ENCODE results near the gene LBP. TPM values are rescaled to one million over a fixed set of nuclear protein-coding genes. Genes with fewer than 3 reads are reported as not detected.

The LBP gene
- total RNA-seq, 1 experiment from 2014 or later: 0.37 TPM

DNA sequence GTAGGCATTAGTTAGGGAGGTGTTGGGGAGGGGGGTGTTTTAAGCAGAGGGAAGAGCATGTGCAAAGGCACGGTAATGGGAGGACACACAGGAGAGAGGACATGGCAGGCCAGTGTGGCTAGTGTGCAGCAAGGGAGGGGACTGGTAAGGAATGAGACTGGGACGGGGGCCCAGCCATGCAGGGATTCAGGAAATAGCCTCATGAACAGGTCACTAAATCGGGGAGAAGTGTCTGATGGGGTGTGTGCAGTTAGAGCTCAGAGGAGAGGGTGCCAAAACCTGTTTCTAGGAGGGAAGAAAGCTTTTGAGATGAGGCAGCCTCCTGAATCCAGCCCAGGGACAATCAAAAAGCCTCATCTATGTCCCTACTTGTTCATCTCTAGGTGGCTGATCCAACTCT is 34.8 kb upstream of the LBP start:
- Mint-ChIP-seq H3K36me3 (no peaks in the 10 kb centered on the region), H3K4me3 (no peak overlapping the region), H3K9me3 (peaks cover 8% of the 10 kb centered on the region), H3K27ac (no peak overlapping the region), H3K4me1 (no peaks in the 10 kb centered on the region), H3K27me3 (ENCODE audit: low read depth) (peaks cover 2% of the 10 kb centered on the region; the same call in 1 of the 2 replicates)
- no peak for ATAC-seq
- ChIA-PET POLR2A (no interaction called here), CTCF (interaction anchor here (2.3 kb wide), 1 partner anchor 10 kb away, joined by 7 read pairs; no protein-coding TSS in a partner anchor)
- DNase-seq (ENCODE audit: low spot score): no peak
- no peak for TF ChIP-seq ZNF263 (CRISPR knock-in tag; IDR thresholded peaks at IDR 0.05; ENCODE audit: low read depth)
- TF ChIP-seq KAT7 (CRISPR knock-in tag; IDR thresholded peaks at IDR 0.05; ENCODE audit: borderline replicate concordance): no peak
- TF ChIP-seq ATF1 (CRISPR knock-in tag; IDR thresholded peaks at IDR 0.05): no peak
- TF ChIP-seq ZNF671 (CRISPR knock-in tag; IDR thresholded peaks at IDR 0.05): no peak
- TF ChIP-seq IRF2 (CRISPR knock-in tag; IDR thresholded peaks at IDR 0.05; ENCODE audit: borderline replicate concordance, low read depth): no peak
- no peak for TF ChIP-seq TP53 (CRISPR knock-in tag; IDR thresholded peaks at IDR 0.05)
- no peak for TF ChIP-seq CREM (CRISPR knock-in tag; IDR thresholded peaks at IDR 0.05)
- TF ChIP-seq, protein P1, sequence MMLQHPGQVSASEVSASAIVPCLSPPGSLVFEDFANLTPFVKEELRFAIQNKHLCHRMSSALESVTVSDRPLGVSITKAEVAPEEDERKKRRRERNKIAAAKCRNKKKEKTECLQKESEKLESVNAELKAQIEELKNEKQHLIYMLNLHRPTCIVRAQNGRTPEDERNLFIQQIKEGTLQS (CRISPR knock-in tag; conservative IDR thresholded peaks at IDR 0.05): no peak
- TF ChIP-seq, protein P2, sequence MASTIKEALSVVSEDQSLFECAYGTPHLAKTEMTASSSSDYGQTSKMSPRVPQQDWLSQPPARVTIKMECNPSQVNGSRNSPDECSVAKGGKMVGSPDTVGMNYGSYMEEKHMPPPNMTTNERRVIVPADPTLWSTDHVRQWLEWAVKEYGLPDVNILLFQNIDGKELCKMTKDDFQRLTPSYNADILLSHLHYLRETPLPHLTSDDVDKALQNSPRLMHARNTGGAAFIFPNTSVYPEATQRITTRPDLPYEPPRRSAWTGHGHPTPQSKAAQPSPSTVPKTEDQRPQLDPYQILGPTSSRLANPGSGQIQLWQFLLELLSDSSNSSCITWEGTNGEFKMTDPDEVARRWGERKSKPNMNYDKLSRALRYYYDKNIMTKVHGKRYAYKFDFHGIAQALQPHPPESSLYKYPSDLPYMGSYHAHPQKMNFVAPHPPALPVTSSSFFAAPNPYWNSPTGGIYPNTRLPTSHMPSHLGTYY (CRISPR knock-in tag; IDR thresholded peaks at IDR 0.05): no peak
- no peak for TF ChIP-seq ZNF138 (CRISPR knock-in tag; conservative IDR thresholded peaks at IDR 0.05)
- no peak for TF ChIP-seq GRHL2 (CRISPR knock-in tag; IDR thresholded peaks at IDR 0.05; ENCODE audit: insufficient replicate concordance, severe bottlenecking)

DNA sequence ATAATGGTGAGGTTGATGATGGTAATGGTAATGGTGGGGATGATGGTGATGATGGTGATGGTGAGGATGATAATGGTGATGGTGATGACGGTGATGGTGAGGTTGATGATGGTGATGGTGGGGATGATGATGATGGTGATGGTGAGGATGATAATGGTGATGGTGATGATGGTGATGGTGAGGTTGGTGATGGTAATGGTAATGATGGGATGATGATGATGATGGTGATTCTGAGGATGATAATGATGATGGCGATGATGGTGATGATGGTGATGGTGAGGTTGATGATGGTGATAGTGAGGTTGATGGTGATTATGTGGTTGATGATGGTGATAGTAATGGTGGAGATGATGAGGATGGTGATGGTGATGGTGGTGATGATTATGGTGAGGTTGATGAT is 32.6 kb upstream of the LBP start:
- Mint-ChIP-seq H3K4me1 (no peaks in the 10 kb centered on the region), H3K4me3 (no peak overlapping the region), H3K9me3 (peaks cover 8% of the 10 kb centered on the region), H3K27me3 (ENCODE audit: low read depth) (peaks cover 2% of the 10 kb centered on the region; the same call in 1 of the 2 replicates), H3K36me3 (no peaks in the 10 kb centered on the region), H3K27ac (no peak overlapping the region)
- ChIA-PET POLR2A (no interaction called here), CTCF (interaction anchor here (0.7 kb wide), 1 partner anchor 9 kb away, joined by 3 read pairs; no protein-coding TSS in a partner anchor)
- ATAC-seq (no peak), DNase-seq (ENCODE audit: low spot score) (no peak)
- TF ChIP-seq, protein P3, sequence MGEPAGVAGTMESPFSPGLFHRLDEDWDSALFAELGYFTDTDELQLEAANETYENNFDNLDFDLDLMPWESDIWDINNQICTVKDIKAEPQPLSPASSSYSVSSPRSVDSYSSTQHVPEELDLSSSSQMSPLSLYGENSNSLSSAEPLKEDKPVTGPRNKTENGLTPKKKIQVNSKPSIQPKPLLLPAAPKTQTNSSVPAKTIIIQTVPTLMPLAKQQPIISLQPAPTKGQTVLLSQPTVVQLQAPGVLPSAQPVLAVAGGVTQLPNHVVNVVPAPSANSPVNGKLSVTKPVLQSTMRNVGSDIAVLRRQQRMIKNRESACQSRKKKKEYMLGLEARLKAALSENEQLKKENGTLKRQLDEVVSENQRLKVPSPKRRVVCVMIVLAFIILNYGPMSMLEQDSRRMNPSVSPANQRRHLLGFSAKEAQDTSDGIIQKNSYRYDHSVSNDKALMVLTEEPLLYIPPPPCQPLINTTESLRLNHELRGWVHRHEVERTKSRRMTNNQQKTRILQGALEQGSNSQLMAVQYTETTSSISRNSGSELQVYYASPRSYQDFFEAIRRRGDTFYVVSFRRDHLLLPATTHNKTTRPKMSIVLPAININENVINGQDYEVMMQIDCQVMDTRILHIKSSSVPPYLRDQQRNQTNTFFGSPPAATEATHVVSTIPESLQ (CRISPR knock-in tag; IDR thresholded peaks at IDR 0.05): no peak
- TF ChIP-seq, protein P4, sequence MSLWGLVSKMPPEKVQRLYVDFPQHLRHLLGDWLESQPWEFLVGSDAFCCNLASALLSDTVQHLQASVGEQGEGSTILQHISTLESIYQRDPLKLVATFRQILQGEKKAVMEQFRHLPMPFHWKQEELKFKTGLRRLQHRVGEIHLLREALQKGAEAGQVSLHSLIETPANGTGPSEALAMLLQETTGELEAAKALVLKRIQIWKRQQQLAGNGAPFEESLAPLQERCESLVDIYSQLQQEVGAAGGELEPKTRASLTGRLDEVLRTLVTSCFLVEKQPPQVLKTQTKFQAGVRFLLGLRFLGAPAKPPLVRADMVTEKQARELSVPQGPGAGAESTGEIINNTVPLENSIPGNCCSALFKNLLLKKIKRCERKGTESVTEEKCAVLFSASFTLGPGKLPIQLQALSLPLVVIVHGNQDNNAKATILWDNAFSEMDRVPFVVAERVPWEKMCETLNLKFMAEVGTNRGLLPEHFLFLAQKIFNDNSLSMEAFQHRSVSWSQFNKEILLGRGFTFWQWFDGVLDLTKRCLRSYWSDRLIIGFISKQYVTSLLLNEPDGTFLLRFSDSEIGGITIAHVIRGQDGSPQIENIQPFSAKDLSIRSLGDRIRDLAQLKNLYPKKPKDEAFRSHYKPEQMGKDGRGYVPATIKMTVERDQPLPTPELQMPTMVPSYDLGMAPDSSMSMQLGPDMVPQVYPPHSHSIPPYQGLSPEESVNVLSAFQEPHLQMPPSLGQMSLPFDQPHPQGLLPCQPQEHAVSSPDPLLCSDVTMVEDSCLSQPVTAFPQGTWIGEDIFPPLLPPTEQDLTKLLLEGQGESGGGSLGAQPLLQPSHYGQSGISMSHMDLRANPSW (CRISPR knock-in tag; conservative IDR thresholded peaks at IDR 0.05; ENCODE audit: low read depth): no peak
- TF ChIP-seq TP53 (CRISPR knock-in tag; IDR thresholded peaks at IDR 0.05) (no peak), JAZF1 (CRISPR knock-in tag; IDR thresholded peaks at IDR 0.05) (no peak), ZNF232 (CRISPR knock-in tag; IDR thresholded peaks at IDR 0.05) (no peak), ZNF396 (CRISPR knock-in tag; IDR thresholded peaks at IDR 0.05; ENCODE audit: borderline replicate concordance) (no peak), JUN (CRISPR knock-in tag; IDR thresholded peaks at IDR 0.05) (no peak), CREB1 (CRISPR knock-in tag; IDR thresholded peaks at IDR 0.05) (no peak), ESRRA (CRISPR knock-in tag; IDR thresholded peaks at IDR 0.05; ENCODE audit: borderline replicate concordance) (no peak), GABPB1 (CRISPR knock-in tag; IDR thresholded peaks at IDR 0.05) (no peak)
- TF ChIP-seq, protein P5, sequence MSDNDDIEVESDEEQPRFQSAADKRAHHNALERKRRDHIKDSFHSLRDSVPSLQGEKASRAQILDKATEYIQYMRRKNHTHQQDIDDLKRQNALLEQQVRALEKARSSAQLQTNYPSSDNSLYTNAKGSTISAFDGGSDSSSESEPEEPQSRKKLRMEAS (CRISPR knock-in tag; IDR thresholded peaks at IDR 0.05): no peak
- TF ChIP-seq, protein P6, sequence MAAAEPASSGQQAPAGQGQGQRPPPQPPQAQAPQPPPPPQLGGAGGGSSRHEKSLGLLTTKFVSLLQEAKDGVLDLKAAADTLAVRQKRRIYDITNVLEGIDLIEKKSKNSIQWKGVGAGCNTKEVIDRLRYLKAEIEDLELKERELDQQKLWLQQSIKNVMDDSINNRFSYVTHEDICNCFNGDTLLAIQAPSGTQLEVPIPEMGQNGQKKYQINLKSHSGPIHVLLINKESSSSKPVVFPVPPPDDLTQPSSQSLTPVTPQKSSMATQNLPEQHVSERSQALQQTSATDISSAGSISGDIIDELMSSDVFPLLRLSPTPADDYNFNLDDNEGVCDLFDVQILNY (CRISPR knock-in tag; IDR thresholded peaks at IDR 0.05): no peak
- TF ChIP-seq, protein P7, sequence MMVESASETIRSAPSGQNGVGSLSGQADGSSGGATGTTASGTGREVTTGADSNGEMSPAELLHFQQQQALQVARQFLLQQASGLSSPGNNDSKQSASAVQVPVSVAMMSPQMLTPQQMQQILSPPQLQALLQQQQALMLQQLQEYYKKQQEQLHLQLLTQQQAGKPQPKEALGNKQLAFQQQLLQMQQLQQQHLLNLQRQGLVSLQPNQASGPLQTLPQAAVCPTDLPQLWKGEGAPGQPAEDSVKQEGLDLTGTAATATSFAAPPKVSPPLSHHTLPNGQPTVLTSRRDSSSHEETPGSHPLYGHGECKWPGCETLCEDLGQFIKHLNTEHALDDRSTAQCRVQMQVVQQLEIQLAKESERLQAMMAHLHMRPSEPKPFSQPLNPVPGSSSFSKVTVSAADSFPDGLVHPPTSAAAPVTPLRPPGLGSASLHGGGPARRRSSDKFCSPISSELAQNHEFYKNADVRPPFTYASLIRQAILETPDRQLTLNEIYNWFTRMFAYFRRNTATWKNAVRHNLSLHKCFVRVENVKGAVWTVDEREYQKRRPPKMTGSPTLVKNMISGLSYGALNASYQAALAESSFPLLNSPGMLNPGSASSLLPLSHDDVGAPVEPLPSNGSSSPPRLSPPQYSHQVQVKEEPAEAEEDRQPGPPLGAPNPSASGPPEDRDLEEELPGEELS (CRISPR knock-in tag; IDR thresholded peaks at IDR 0.05): no peak
- TF ChIP-seq, protein P8, sequence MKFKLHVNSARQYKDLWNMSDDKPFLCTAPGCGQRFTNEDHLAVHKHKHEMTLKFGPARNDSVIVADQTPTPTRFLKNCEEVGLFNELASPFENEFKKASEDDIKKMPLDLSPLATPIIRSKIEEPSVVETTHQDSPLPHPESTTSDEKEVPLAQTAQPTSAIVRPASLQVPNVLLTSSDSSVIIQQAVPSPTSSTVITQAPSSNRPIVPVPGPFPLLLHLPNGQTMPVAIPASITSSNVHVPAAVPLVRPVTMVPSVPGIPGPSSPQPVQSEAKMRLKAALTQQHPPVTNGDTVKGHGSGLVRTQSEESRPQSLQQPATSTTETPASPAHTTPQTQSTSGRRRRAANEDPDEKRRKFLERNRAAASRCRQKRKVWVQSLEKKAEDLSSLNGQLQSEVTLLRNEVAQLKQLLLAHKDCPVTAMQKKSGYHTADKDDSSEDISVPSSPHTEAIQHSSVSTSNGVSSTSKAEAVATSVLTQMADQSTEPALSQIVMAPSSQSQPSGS (CRISPR knock-in tag; IDR thresholded peaks at IDR 0.05; ENCODE audit: borderline replicate concordance, low read depth): no peak
- TF ChIP-seq, protein P9, sequence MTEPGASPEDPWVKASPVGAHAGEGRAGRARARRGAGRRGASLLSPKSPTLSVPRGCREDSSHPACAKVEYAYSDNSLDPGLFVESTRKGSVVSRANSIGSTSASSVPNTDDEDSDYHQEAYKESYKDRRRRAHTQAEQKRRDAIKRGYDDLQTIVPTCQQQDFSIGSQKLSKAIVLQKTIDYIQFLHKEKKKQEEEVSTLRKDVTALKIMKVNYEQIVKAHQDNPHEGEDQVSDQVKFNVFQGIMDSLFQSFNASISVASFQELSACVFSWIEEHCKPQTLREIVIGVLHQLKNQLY (CRISPR knock-in tag; IDR thresholded peaks at IDR 0.05): no peak

Measured in WTC11 (cell line).